Body of pancreas (tissue), 4 donors: Measurements from ENCODE around the gene MYO7B. TPM values are rescaled to one million over a fixed set of nuclear protein-coding genes. Genes with fewer than 3 reads are reported as not detected.

Experiments
- ATAC-seq: fragments of 150-250 bp; one replicate; pipeline ENCODE4 v1.9.1; 2016
- DNase-seq, 4 donors: peaks; one replicate each; pipeline ENCODE4 v3.0.0-alpha.2; 2019
- H3K27ac ChIP-seq, 4 donors: fragments of 200-600 bp; sonication (generic); 1 replicate in 3 of 4; 2 replicates in 1 of 4; pipeline versions ENCODE4 v1.5.1 to v1.6.1; 2016 to 2019; ENCODE audit warnings: mild to moderate bottlenecking in 1 of 4, mixed read lengths in 1 of 4, moderate library complexity in 1 of 4
- H3K27me3 ChIP-seq, 2 donors: fragments of 200-600 bp; sonication (generic); one replicate each; pipeline ENCODE4 v1.6.0; 2016; ENCODE audit warnings: mild to moderate bottlenecking in 1 of 2
- H3K36me3 ChIP-seq, 2 donors: fragments of 200-600 bp; sonication (generic); replicated peaks in 1 of 2; 2 replicates each; pipeline ENCODE4 v1.5.1; 2016; ENCODE audit warnings: low read depth in 2 of 2; ENCODE audit not compliant: insufficient read depth in 1 of 2
- H3K4me1 ChIP-seq: fragments of 200-600 bp; sonication (generic); one replicate; pipeline ENCODE4 v1.6.0; 2016
- H3K4me3 ChIP-seq, 2 donors: fragments of 200-600 bp; sonication (generic); 1 replicate in 1 of 2; 2 replicates in 1 of 2; pipeline ENCODE4 v1.5.1; 2016 to 2019
- H3K9me3 ChIP-seq, 3 donors: fragments of 200-600 bp; sonication (generic); 1 replicate in 2 of 3; 2 replicates in 1 of 3; pipeline ENCODE4 v1.5.1; 2016
- POLR2A ChIP-seq, 3 donors: fragments of 450-650 bp; IDR thresholded peaks; one replicate each; pipeline ENCODE4 v1.6.1; 2016; ENCODE audit warnings: antibody characterized with exemption in 3 of 3, mild to moderate bottlenecking in 2 of 3
- WGBS, 2 donors: methylation state at CpG; one replicate each; pipeline ENCODE4 v1.1.5; 2017; 5-methylcytosine and 5-hydroxymethylcytosine counted together
- intact Hi-C: fragments of 100-400 bp; cut with DNase I; formaldehyde crosslinking; loops from one replicate; pipeline ENCODE4 v1.15.1; 2023
- total RNA-seq, 2 donors: library from RNA; depleted of rRNA; stranded (reverse); fragments of >200 nt; gene quantifications; one replicate each; pipeline ENCODE4 v1.1.0, GENCODE V29; 2016
- TF ChIP-seq, protein P1 (sequence below), 7 experiments: fragments of 450-650 bp in 4 of 7; fragments of 200-600 bp in 3 of 7; sonication (generic) in 3 of 7; IDR thresholded peaks; one replicate each; pipeline ENCODE4 v1.5.1; 2016 to 2019; ENCODE audit warnings: antibody characterized with exemption in 7 of 7

MYO7B gene
- total RNA-seq, 2 donors from 2014 or later: 0.33 to 1.8 TPM

DNA sequence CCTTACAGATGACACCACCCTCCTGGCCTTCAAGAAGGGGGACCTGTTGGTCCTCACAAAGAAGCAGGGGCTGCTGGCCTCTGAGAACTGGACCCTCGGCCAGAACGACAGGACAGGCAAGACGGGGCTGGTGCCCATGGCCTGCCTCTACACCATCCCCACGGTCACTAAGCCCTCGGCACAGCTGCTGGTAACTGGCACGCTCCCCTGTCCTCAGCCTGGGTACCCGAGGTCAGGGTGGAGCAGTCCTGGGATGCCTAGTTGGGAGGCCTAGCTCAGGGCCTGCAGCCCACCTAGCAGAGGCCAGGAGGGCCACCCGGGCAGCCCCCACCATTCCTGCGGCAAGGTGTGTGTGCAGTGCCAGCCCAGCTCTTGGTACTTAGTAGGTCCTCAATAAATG, 94.2 kb downstream of the MYO7B start:
- Histone ChIP-seq H3K4me1 (no peaks in the 10 kb centered on the region), H3K27ac (no peak overlapping the region)
- no peak for ATAC-seq

GRCh38 chr2:127630096-127630863, 94.8 kb downstream of the MYO7B start:
- WGBS, 2 donors: 59% methylated on average over 8 to 10 of the region's 10 CpGs
- H3K27me3 ChIP-seq: no peaks in the 10 kb centered on the region
- intact Hi-C loops: no loop called here
- DNase-seq (no peak), ATAC-seq (no peak)
- H3K27ac ChIP-seq: no peak overlapping the region
- no peaks in the 10 kb centered on the region for H3K9me3 ChIP-seq
- TF ChIP-seq POLR2A (IDR thresholded peaks at IDR 0.05): no peak
- TF ChIP-seq, protein P1, sequence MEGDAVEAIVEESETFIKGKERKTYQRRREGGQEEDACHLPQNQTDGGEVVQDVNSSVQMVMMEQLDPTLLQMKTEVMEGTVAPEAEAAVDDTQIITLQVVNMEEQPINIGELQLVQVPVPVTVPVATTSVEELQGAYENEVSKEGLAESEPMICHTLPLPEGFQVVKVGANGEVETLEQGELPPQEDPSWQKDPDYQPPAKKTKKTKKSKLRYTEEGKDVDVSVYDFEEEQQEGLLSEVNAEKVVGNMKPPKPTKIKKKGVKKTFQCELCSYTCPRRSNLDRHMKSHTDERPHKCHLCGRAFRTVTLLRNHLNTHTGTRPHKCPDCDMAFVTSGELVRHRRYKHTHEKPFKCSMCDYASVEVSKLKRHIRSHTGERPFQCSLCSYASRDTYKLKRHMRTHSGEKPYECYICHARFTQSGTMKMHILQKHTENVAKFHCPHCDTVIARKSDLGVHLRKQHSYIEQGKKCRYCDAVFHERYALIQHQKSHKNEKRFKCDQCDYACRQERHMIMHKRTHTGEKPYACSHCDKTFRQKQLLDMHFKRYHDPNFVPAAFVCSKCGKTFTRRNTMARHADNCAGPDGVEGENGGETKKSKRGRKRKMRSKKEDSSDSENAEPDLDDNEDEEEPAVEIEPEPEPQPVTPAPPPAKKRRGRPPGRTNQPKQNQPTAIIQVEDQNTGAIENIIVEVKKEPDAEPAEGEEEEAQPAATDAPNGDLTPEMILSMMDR (IDR thresholded peaks at IDR 0.05): no peak
- H3K36me3 ChIP-seq: no peaks in the 10 kb centered on the region
- H3K4me3 ChIP-seq: no peak overlapping the region
- H3K4me1 ChIP-seq: no peaks in the 10 kb centered on the region

More for the DNA sequence above, 94.2 kb downstream of the MYO7B start:
- 40 to 63% methylated on average over 1 to 9 of the region's 9 CpGs for WGBS, 2 donors
- no peak for TF ChIP-seq POLR2A (IDR thresholded peaks at IDR 0.05)
- TF ChIP-seq, protein P1 (IDR thresholded peaks at IDR 0.05): no peak
- no peaks in the 10 kb centered on the region for H3K27me3 ChIP-seq
- DNase-seq: no peak
- intact Hi-C loops: no loop called here
- no peak overlapping the region for H3K4me3 ChIP-seq
- H3K9me3 ChIP-seq: no peaks in the 10 kb centered on the region
- H3K36me3 ChIP-seq: no peaks in the 10 kb centered on the region

GRCh38 chr2:127630864-127631540, 95.5 kb downstream of the MYO7B start:
- Histone ChIP-seq H3K27me3 (no peaks in the 10 kb centered on the region), H3K4me3 (no peak overlapping the region), H3K36me3 (no peaks in the 10 kb centered on the region), H3K27ac (no peak overlapping the region), H3K9me3 (no peaks in the 10 kb centered on the region), H3K4me1 (no peaks in the 10 kb centered on the region)
- WGBS, 2 donors: 81 to 98% methylated on average over 5 to 25 of the region's 25 CpGs
- ATAC-seq: no peak
- no peak for DNase-seq
- intact Hi-C loops: no loop called here
- no peak for TF ChIP-seq POLR2A (IDR thresholded peaks at IDR 0.05)
- TF ChIP-seq, protein P1 (IDR thresholded peaks at IDR 0.05): no peak

- Histone ChIP-seq H3K4me3 (no peak overlapping the region), H3K27me3 (no peaks in the 10 kb centered on the region), H3K27ac (no peak overlapping the region), H3K36me3 (no peaks in the 10 kb centered on the region), H3K4me1 (no peaks in the 10 kb centered on the region), H3K9me3 (no peaks in the 10 kb centered on the region)
- WGBS, 2 donors: 88% methylated on average over 16 of the region's 16 CpGs; no CpG with 5 or more reads in 1 of the 2 donors
- ATAC-seq (no peak), DNase-seq (no peak)
- intact Hi-C loops: no loop called here
- TF ChIP-seq, protein P1 (IDR thresholded peaks at IDR 0.05): no peak
- TF ChIP-seq POLR2A (IDR thresholded peaks at IDR 0.05): no peak
Measured at GRCh38 chr2:127631541-127631996, 96.1 kb downstream of the MYO7B start.
